Globus pallidus (tissue), 1 donor: Measurements from ENCODE around the gene CNGA1.

ENCODE experiments used
- DNase-seq: peaks from one replicate; pipeline ENCODE4 v3.0.0-alpha.2; 2015; ENCODE audit warnings: low spot score

CNGA1 gene

GRCh38 chr4:48016141-48017107, at the start of gene CNGA1, which contains the start of gene NIPAL1:
TSS of gene CNGA1 (minus strand) at chr4:48016681. CDS start at chr4:47952689, 63,992 bp downstream.
TSS of gene NIPAL1 (plus strand) at chr4:48016772. CDS start at chr4:48016840, 68 bp downstream.
- DNase-seq, result peak; percentile 34

GRCh38 chr4:48065587-48066052, 49.1 kb upstream of the CNGA1 start:
- no peak for DNase-seq

GRCh38 chr4:48064349-48064748, 47.9 kb upstream of the CNGA1 start:
- no peak for DNase-seq

GRCh38 chr4:48058617-48059530, 42.4 kb upstream of the CNGA1 start:
- no peak for DNase-seq

- no peak for DNase-seq
Measured at GRCh38 chr4:48051078-48051477, 34.6 kb upstream of the CNGA1 start.

- no peak for DNase-seq
Measured at GRCh38 chr4:48049483-48049882, 33.0 kb upstream of the CNGA1 start.

- DNase-seq, result no peak
Measured at GRCh38 chr4:48047896-48048295, 31.4 kb upstream of the CNGA1 start.

GRCh38 chr4:48047421-48047844, 31.0 kb upstream of the CNGA1 start:
- peak; percentile 10 for DNase-seq

- DNase-seq, result no peak
Measured at GRCh38 chr4:48046059-48046458, 29.6 kb upstream of the CNGA1 start.

- no peak for DNase-seq
Measured at GRCh38 chr4:48044298-48044697, 27.8 kb upstream of the CNGA1 start.

GRCh38 chr4:48043504-48043903, 27.0 kb upstream of the CNGA1 start:
- DNase-seq, result no peak

GRCh38 chr4:48042979-48043461, 26.5 kb upstream of the CNGA1 start:
- no peak for DNase-seq

GRCh38 chr4:48041535-48042137, 25.2 kb upstream of the CNGA1 start:
- DNase-seq, result no peak

- DNase-seq, result no peak
Measured at GRCh38 chr4:48039561-48039960, 23.1 kb upstream of the CNGA1 start.

- no peak for DNase-seq
Measured at GRCh38 chr4:48038666-48039065, 22.2 kb upstream of the CNGA1 start.

- DNase-seq, result no peak
Measured at GRCh38 chr4:48037117-48037462, 20.6 kb upstream of the CNGA1 start.

- DNase-seq, result no peak
Measured at GRCh38 chr4:48035952-48036351, 19.5 kb upstream of the CNGA1 start.

- no peak for DNase-seq
Measured at GRCh38 chr4:48033825-48034413, 17.4 kb upstream of the CNGA1 start.

- no peak for DNase-seq
Measured at GRCh38 chr4:48033412-48033811, 16.9 kb upstream of the CNGA1 start.

- no peak for DNase-seq
Measured at GRCh38 chr4:48032721-48033120, 16.2 kb upstream of the CNGA1 start.

- DNase-seq, result no peak
Measured at GRCh38 chr4:48031802-48032525, 15.5 kb upstream of the CNGA1 start.
